ENCODE results near the gene ZNF653.

Gene ZNF653

GRCh38 chr19:11446652-11447301, 58.9 kb downstream of the ZNF653 start:
- peak; percentile 77 for TF ChIP-seq CTCF (IDR thresholded peaks at IDR 0.05; ENCODE audit: borderline replicate concordance, insufficient read depth, low read depth, low read length)
- no peak overlapping the region for H3K4me3 ChIP-seq (ENCODE audit: low read depth, low read length)

GRCh38 chr19:11446271-11446651, 59.4 kb downstream of the ZNF653 start:
- TF ChIP-seq CTCF (IDR thresholded peaks at IDR 0.05; ENCODE audit: borderline replicate concordance, insufficient read depth, low read depth, low read length), result no peak
- no peak overlapping the region for H3K4me3 ChIP-seq (ENCODE audit: low read depth, low read length)

GRCh38 chr19:11445141-11445540, 60.5 kb downstream of the ZNF653 start:
- no peak overlapping the region for H3K4me3 ChIP-seq (ENCODE audit: low read depth, low read length)
- no peak for TF ChIP-seq CTCF (IDR thresholded peaks at IDR 0.05; ENCODE audit: borderline replicate concordance, insufficient read depth, low read depth, low read length)

GRCh38 chr19:11444059-11444458, 61.6 kb downstream of the ZNF653 start:
- no peak overlapping the region for H3K4me3 ChIP-seq (ENCODE audit: low read depth, low read length)
- no peak for TF ChIP-seq CTCF (IDR thresholded peaks at IDR 0.05; ENCODE audit: borderline replicate concordance, insufficient read depth, low read depth, low read length)

- no peak for TF ChIP-seq CTCF (IDR thresholded peaks at IDR 0.05; ENCODE audit: borderline replicate concordance, insufficient read depth, low read depth, low read length)
- no peak overlapping the region for H3K4me3 ChIP-seq (ENCODE audit: low read depth, low read length)
Measured at GRCh38 chr19:11437955-11438354, 67.7 kb downstream of the ZNF653 start.

- H3K4me3 ChIP-seq (ENCODE audit: low read depth, low read length), result peak overlapping the region; percentile 96
- no peak for TF ChIP-seq CTCF (IDR thresholded peaks at IDR 0.05; ENCODE audit: borderline replicate concordance, insufficient read depth, low read depth, low read length)
Measured at GRCh38 chr19:11435833-11436313, 69.8 kb downstream of the ZNF653 start.

GRCh38 chr19:11435057-11435832, 70.4 kb downstream of the ZNF653 start, which contains the start of the genes ODAD3 and PRKCSH:
Gene ODAD3, minus strand, starts transcription at chr19:11435121. Its CDS starts 105 bp downstream, at chr19:11435016.
Gene PRKCSH, plus strand, starts transcription at chr19:11435635. Its CDS starts 483 bp downstream, at chr19:11436118.
- peak within 1 kb of the TSS; percentile 96 for H3K4me3 ChIP-seq (ENCODE audit: low read depth, low read length)
- peak; percentile 92 for TF ChIP-seq CTCF (IDR thresholded peaks at IDR 0.05; ENCODE audit: borderline replicate concordance, insufficient read depth, low read depth, low read length)

All from GM12875 (cell line).